H54 (cell line): ENCODE data around the gene IRF5.

ENCODE experiments used
- DNase-seq: peaks from one replicate; pipeline ENCODE4 v3.0.0; 2011; ENCODE audit warnings: low spot score, mixed read lengths; ENCODE audit not compliant: insufficient read length
- FAIRE-seq: peaks from 3 replicates; lab custom pipeline; 2011; peaks lifted over from hg19 to GRCh38; lab: Jason Lieb, UNC
- POLR2A ChIP-seq: IDR thresholded peaks from 2 replicates; pipeline ENCODE4 v1.6.1; 2011; ENCODE audit warnings: low read depth, mild to moderate bottlenecking, low read length

IRF5 gene

GRCh38 chr7:128937647-128938543 lies at the start of gene IRF5:
TSS of gene IRF5 (plus strand) at chr7:128937927. CDS start at chr7:128942082, 4,155 bp downstream.
- TF ChIP-seq POLR2A, result no peak; the same call in 1 of the 2 replicates
- DNase-seq (peak; percentile 81), FAIRE-seq (no peak)

- no peak for FAIRE-seq
- no peak for TF ChIP-seq POLR2A
Measured at GRCh38 chr7:128888039-128888755, 49.5 kb upstream of the IRF5 start.

GRCh38 chr7:128888756-128889095 lies 49.0 kb upstream of the IRF5 start:
- DNase-seq, result no peak
- no peak for TF ChIP-seq POLR2A
- no peak for FAIRE-seq

More at GRCh38 chr7:128888039-128888755, 49.5 kb upstream of the IRF5 start:
- no peak for DNase-seq

GRCh38 chr7:128889121-128889520 lies 48.6 kb upstream of the IRF5 start:
- FAIRE-seq, result no peak
- no peak for TF ChIP-seq POLR2A

GRCh38 chr7:128890306-128891109 lies 47.2 kb upstream of the IRF5 start:
- peak; percentile 38; the same call in 1 of the 2 replicates for TF ChIP-seq POLR2A
- DNase-seq, result no peak
- FAIRE-seq, result no peak

More at GRCh38 chr7:128889121-128889520, 48.6 kb upstream of the IRF5 start:
- no peak for DNase-seq

- no peak for TF ChIP-seq POLR2A
- DNase-seq (no peak), FAIRE-seq (no peak)
Measured at GRCh38 chr7:128891110-128891941, 46.4 kb upstream of the IRF5 start.

- no peak for FAIRE-seq
- no peak for TF ChIP-seq POLR2A
- no peak for DNase-seq
Measured at GRCh38 chr7:128891942-128892269, 45.8 kb upstream of the IRF5 start.

GRCh38 chr7:128892521-128893250 lies 45.0 kb upstream of the IRF5 start:
- DNase-seq, result no peak
- no peak for FAIRE-seq
- TF ChIP-seq POLR2A, result no peak

GRCh38 chr7:128893251-128894100 lies 44.3 kb upstream of the IRF5 start:
- DNase-seq (no peak), FAIRE-seq (no peak)
- no peak for TF ChIP-seq POLR2A

- no peak for TF ChIP-seq POLR2A
- DNase-seq, result no peak
- no peak for FAIRE-seq
Measured at GRCh38 chr7:128894101-128894440, 43.7 kb upstream of the IRF5 start.

GRCh38 chr7:128895320-128895719 lies 42.4 kb upstream of the IRF5 start:
- TF ChIP-seq POLR2A, result no peak
- FAIRE-seq (no peak), DNase-seq (no peak)

- FAIRE-seq (no peak), DNase-seq (no peak)
- TF ChIP-seq POLR2A, result no peak
Measured at GRCh38 chr7:128899392-128899791, 38.3 kb upstream of the IRF5 start.
